ENCODE results near the gene ANP32A.

ANP32A gene

DNA sequence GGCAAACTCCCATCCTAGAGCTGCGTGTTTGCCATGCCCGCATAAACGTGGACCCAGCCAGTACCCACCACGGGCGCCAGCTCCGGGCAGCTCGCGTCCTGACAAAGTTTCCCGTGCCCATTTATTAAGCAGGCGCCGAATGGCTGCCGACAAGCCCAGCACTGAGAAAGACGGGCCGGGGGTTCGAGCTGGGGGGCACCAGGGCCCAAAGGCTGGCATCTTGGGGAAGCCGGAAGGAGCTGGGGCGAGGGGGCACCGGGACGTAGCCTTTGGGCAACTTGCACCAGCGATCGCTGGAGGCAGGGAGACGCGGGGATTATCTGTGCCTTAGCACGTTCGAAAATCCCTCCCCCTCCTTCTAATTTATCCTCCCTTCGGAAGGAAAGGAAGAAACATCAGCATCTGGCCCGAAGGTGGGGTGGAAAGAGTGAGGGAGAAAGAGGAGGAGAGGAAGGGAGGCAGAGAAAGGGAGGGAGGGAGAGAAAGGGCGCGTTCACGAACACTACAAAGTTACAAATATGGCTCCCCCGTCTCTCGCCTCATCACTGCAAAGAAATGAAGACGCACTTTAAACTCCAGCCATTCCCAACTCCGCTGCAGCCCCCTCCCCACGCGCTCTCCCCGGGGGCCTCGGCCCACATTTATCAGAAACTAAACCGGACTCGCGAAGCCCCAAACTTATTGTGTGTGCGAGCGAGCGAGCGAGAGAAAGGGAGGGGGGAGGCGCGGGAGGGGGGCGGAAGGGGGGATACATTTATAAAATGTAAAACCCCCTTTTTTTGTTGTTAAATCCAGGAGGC is 1.0 kb downstream of the ANP32A start:
- H3K27ac ChIP-seq (ENCODE audit: low read depth, low read length): peak overlapping the region; percentile 99
- H3K9me3 ChIP-seq (ENCODE audit: insufficient read depth, low read depth, low read length): no peaks in the 10 kb centered on the region
- peaks cover 35% of the 10 kb centered on the region for H3K27me3 ChIP-seq (ENCODE audit: insufficient read depth, low read length)
- H3K4me1 ChIP-seq (ENCODE audit: insufficient read depth, low read length): peaks cover 45% of the 10 kb centered on the region
- H3K4me3 ChIP-seq (ENCODE audit: low read length): peak overlapping the region; percentile 100
- peaks cover 5% of the 10 kb centered on the region; the same call in 1 of the 2 replicates for H3K36me3 ChIP-seq (ENCODE audit: insufficient read depth, low read length)
- WGBS: under 1% methylated on average over 36 of the region's 48 CpGs
- peak overlapping the region; percentile 97 for H3K9ac ChIP-seq (ENCODE audit: low read depth, low read length)

DNA sequence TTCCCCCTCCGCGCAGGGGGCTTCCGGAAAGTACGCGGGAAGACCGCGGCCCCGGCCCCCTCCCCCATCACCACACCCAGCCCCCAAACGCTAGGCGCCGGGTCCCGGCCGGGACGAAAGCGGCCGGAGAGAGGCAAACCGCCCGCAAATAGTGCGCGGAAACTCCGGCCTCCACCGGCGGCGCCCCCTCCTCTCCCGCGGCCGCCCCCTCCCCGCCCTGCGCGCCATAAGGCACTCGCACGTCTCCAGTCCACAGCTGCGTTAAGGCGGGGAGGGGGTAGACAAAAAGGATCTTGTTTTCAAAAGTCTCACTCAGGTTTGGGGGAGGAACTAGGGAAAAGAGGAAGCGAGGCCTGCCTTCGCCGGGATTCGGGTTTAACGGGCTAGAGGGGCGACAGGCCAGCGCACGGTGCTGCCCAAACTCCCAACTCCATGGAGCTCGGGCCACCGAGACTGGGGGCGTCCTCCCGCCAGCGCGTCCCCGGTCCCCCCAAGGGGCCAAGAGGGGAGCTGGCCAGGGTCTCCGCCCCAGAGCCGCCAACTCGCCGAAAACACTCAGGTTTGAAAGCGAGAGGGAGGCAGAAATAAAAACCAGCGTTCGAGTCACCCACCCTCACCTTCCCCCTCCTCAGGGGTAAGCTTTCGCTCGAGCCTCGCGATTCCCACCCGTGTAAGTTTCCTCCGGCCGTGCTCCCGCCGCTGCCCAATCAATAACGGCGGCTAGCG is 1.8 kb downstream of the ANP32A start:
- Histone ChIP-seq H3K27ac (ENCODE audit: low read depth, low read length) (peak overlapping the region; percentile 99), H3K27me3 (ENCODE audit: insufficient read depth, low read length) (peaks cover 27% of the 10 kb centered on the region), H3K4me1 (ENCODE audit: insufficient read depth, low read length) (peaks cover 45% of the 10 kb centered on the region), H3K9ac (ENCODE audit: low read depth, low read length) (peak overlapping the region; percentile 97), H3K4me3 (ENCODE audit: low read length) (peak overlapping the region; percentile 100), H3K36me3 (ENCODE audit: insufficient read depth, low read length) (peaks cover 5% of the 10 kb centered on the region; the same call in 1 of the 2 replicates), H3K9me3 (ENCODE audit: insufficient read depth, low read depth, low read length) (no peaks in the 10 kb centered on the region)
- under 1% methylated on average over 68 of the region's 68 CpGs for WGBS

DNA sequence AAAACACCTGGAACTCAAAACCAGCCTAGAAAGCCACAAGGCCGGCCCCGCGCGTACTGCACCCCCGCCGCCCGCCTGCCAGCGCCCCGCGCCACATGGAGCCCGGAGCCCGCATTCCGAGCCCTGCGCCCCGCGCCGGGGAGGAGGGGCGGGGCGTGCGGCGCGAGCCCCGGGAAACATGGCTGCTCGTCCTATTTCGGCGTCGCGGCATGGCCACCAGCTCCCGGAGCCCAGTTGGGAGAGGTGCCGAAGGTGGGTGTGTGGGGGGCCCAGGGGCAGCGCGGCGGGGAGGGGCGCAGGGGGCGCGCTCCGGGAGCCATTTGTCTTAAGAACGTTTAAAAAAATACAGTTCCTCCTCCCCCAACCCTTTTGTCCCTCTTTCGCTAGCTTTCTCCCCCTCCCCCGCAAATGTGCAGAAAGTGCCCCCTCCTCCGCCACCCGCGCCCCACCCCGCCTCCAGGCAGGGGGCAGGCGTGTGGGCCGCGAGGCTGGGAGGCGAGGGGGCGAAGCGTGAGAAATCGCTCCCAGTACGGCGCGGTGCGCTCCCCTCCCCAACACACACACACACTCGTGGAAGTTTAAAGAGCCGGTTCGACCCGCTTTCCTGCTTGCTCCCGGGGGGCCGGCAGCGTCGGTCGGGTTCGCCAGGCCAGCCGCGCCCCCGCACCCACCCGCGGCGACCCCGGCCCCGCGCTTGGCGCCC is 2.5 kb downstream of the ANP32A start:
- under 1% methylated on average over 74 of the region's 75 CpGs for WGBS

DNA sequence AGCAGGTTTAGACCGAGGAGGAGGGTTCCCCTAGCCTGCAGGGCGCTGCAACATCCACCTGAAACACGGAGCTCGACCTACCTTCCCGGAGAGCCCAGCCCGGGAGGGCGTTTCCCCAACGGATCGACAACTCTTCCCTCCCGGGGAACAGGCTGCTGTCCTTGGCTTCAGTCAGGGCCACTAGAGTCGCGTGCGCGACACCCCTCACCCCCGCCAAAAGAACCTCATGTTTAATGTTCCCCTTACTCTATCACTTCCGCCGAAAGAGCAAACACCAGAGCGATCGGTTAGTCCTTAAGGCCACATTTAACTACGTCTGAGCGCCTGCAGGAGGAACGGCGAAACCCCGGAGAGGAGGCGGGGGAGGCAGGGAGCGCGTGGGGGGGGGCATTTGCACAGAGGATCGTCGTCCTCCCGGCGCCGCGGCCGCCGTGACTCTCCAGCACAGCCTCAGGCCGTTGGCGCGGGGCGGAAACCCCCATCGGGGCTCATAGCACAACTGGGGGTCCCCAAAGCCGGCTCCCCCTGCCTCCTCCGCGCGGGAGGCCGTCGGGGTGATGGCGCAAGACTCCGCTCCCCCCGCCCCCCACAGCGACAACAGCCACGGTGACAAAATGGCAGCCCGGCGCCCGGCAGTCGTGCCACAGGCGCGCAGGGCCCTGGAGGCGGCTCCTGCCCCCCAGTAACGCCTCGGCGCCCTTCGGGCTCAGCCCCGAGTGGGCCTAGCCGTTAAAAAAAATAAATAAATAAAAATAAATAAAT is 3.2 kb downstream of the ANP32A start:
- Histone ChIP-seq H3K36me3 (ENCODE audit: insufficient read depth, low read length) (peaks cover 5% of the 10 kb centered on the region; the same call in 1 of the 2 replicates), H3K9ac (ENCODE audit: low read depth, low read length) (peak overlapping the region; percentile 97), H3K4me3 (ENCODE audit: low read length) (peak overlapping the region; percentile 100), H3K9me3 (ENCODE audit: insufficient read depth, low read depth, low read length) (no peaks in the 10 kb centered on the region), H3K27me3 (ENCODE audit: insufficient read depth, low read length) (peaks cover 13% of the 10 kb centered on the region), H3K27ac (ENCODE audit: low read depth, low read length) (peak overlapping the region; percentile 99), H3K4me1 (ENCODE audit: insufficient read depth, low read length) (peaks cover 42% of the 10 kb centered on the region)
- under 1% methylated on average over 62 of the region's 64 CpGs for WGBS

More for the DNA sequence above, 2.5 kb downstream of the ANP32A start:
- H3K27me3 ChIP-seq (ENCODE audit: insufficient read depth, low read length): peaks cover 20% of the 10 kb centered on the region
- peak overlapping the region; percentile 100 for H3K4me3 ChIP-seq (ENCODE audit: low read length)
- H3K9ac ChIP-seq (ENCODE audit: low read depth, low read length): peak overlapping the region; percentile 97
- peaks cover 42% of the 10 kb centered on the region for H3K4me1 ChIP-seq (ENCODE audit: insufficient read depth, low read length)
- H3K27ac ChIP-seq (ENCODE audit: low read depth, low read length): peak overlapping the region; percentile 99
- peaks cover 5% of the 10 kb centered on the region; the same call in 1 of the 2 replicates for H3K36me3 ChIP-seq (ENCODE audit: insufficient read depth, low read length)
- H3K9me3 ChIP-seq (ENCODE audit: insufficient read depth, low read depth, low read length): no peaks in the 10 kb centered on the region

DNA sequence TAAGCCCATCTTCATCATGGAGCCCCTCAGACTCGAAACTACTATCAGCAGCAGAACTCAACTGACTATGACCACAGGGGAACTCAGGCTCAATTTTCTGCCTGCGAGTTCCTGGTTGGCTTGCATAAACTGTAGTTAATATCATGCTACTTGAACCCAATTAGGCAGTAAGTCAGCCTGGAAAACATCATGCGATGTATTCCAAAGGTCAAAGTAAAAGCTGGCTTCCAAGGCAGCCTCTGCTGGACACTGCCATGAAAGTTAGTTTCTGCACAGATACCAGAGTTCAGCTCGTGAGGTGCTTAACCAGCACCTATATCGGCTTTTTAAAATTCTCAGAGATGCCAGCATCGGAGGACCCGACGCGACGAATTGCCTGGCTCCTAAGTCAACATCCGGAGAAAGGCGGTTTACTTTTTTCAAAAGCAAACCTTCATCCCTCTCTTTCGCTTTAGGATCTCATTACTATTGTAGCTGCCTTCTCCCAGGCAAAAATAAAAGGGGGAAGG is 3.8 kb downstream of the ANP32A start:
- H3K4me3 ChIP-seq (ENCODE audit: low read length): peak overlapping the region; percentile 100
- peak overlapping the region; percentile 97 for H3K9ac ChIP-seq (ENCODE audit: low read depth, low read length)
- H3K27me3 ChIP-seq (ENCODE audit: insufficient read depth, low read length): peaks cover 6% of the 10 kb centered on the region
- H3K9me3 ChIP-seq (ENCODE audit: insufficient read depth, low read depth, low read length): no peaks in the 10 kb centered on the region
- H3K4me1 ChIP-seq (ENCODE audit: insufficient read depth, low read length): peaks cover 36% of the 10 kb centered on the region
- peaks cover 5% of the 10 kb centered on the region; the same call in 1 of the 2 replicates for H3K36me3 ChIP-seq (ENCODE audit: insufficient read depth, low read length)
- 16% methylated on average over 13 of the region's 13 CpGs for WGBS
- H3K27ac ChIP-seq (ENCODE audit: low read depth, low read length): peak overlapping the region; percentile 99; the same call in 1 of the 2 replicates

DNA sequence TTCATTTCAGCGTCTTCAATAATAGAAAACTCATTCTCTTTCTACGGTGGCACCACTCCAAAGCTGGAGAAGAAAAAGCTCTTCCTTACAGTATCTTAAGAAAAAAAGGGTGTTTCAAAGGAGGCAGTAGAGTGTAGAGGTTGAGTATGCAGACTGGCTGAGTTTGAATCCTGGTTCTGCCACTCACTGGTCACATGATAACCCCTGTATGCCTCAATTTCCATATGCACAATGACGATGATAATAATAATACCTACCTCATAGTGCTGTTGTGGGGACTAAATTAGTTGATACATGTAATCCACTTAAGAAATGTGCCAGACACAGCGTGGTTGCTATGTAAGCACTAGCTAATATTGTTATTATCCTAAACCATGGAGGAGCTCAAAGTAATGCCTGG is 4.5 kb downstream of the ANP32A start:
- H3K36me3 ChIP-seq (ENCODE audit: insufficient read depth, low read length): peaks cover 5% of the 10 kb centered on the region; the same call in 1 of the 2 replicates
- H3K27ac ChIP-seq (ENCODE audit: low read depth, low read length): no peak overlapping the region
- peaks cover 34% of the 10 kb centered on the region for H3K4me1 ChIP-seq (ENCODE audit: insufficient read depth, low read length)
- 86% methylated on average over 3 of the region's 4 CpGs for WGBS
- no peaks in the 10 kb centered on the region; the same call in 1 of the 2 replicates for H3K27me3 ChIP-seq (ENCODE audit: insufficient read depth, low read length)
- H3K9ac ChIP-seq (ENCODE audit: low read depth, low read length): no peak overlapping the region
- H3K9me3 ChIP-seq (ENCODE audit: insufficient read depth, low read depth, low read length): no peaks in the 10 kb centered on the region
- peak overlapping the region; percentile 100; the same call in 1 of the 2 replicates for H3K4me3 ChIP-seq (ENCODE audit: low read length)

DNA sequence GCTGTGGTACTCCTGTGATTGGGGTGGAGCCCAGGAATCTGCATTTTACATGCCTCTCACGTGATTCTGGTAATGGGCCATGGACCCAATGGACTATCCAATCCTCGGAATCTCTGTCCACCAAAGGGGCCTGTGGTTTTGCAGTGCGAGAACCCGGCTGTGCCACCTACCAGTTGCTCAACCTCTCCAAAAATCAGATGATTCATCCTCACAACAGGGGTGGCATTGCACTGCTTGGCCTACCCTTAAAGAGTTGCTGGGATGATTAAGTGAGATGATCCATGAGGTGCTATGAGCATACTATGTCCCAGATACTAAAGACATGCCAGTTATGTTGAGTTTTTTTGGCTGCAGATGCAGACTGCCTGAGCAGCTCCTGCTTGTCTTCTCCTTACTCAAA is 5.1 kb downstream of the ANP32A start:
- Histone ChIP-seq H3K27ac (ENCODE audit: low read depth, low read length) (no peak overlapping the region), H3K4me3 (ENCODE audit: low read length) (no peak overlapping the region), H3K36me3 (ENCODE audit: insufficient read depth, low read length) (peaks cover 5% of the 10 kb centered on the region; the same call in 1 of the 2 replicates), H3K9ac (ENCODE audit: low read depth, low read length) (no peak overlapping the region), H3K9me3 (ENCODE audit: insufficient read depth, low read depth, low read length) (no peaks in the 10 kb centered on the region), H3K4me1 (ENCODE audit: insufficient read depth, low read length) (peaks cover 34% of the 10 kb centered on the region), H3K27me3 (ENCODE audit: insufficient read depth, low read length) (no peaks in the 10 kb centered on the region)
- WGBS: 68% methylated on average over 4 of the region's 4 CpGs

DNA sequence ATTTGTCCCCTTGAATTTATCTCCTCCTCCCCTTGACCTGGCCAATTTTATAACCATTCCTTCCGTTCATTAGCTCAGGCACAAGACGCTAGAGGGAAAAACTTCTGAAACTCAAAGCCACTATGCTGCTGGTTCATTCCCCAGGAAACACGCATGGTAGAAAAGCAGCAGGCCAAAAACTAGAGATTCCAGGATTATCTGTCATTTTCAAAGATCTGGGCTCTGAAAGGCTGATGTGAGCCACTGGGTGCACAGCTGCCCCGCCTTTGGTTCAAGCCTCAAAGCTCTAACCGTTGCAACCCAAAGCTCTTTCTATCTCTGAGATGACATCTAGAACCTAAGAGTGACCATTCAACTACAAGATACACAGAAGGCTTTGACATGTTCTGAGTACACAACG is 6.1 kb downstream of the ANP32A start:
- peaks cover 8% of the 10 kb centered on the region; the same call in 1 of the 2 replicates for H3K36me3 ChIP-seq (ENCODE audit: insufficient read depth, low read length)
- peaks cover 38% of the 10 kb centered on the region for H3K4me1 ChIP-seq (ENCODE audit: insufficient read depth, low read length)
- H3K9ac ChIP-seq (ENCODE audit: low read depth, low read length): no peak overlapping the region
- no peak overlapping the region for H3K4me3 ChIP-seq (ENCODE audit: low read length)
- WGBS: 90% methylated on average over 6 of the region's 6 CpGs
- no peak overlapping the region for H3K27ac ChIP-seq (ENCODE audit: low read depth, low read length)
- H3K27me3 ChIP-seq (ENCODE audit: insufficient read depth, low read length): no peaks in the 10 kb centered on the region
- H3K9me3 ChIP-seq (ENCODE audit: insufficient read depth, low read depth, low read length): no peaks in the 10 kb centered on the region

DNA sequence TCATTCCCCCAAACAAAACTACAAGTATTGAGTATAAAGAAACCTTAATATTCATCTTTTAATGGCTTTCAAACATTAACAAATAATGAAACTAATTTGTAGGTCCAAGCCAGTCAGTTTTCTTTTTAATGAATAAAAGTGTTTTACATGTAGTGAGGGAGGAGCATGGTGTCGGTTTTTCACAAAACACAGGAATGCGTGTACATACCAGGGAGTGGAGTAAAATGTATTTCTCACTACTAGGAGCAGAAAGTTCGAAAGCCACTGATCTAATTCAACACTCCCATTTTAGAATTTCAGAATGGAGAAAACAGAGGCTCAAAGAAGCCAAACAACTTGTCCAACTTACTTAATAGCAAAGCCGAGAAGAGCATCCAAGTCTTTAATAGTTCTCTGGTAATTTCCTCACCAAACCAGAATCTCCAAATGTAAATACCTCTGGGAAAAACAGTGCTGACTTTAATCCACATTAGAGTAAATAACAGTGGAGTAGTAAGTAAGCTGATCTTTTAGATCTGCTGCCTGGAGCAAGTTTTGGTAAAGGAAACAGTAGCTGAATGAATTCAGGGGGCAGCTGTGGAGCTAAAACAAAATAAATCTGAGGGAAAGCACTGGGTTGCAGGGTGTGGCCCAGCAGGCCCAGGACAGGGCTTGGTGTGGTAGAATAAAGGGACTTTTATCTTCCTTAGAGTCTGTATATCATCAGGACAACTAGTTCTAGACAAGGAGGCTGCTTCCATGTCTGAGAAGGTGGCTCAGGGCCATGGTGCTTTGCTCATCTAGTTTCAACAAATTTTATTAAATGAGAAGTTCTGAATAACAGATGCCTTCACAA is 7.9 kb downstream of the ANP32A start:
- no peak overlapping the region for H3K27ac ChIP-seq (ENCODE audit: low read depth, low read length)

More for the DNA sequence above, 7.9 kb downstream of the ANP32A start:
- Histone ChIP-seq H3K4me1 (ENCODE audit: insufficient read depth, low read length) (peaks cover 55% of the 10 kb centered on the region), H3K9me3 (ENCODE audit: insufficient read depth, low read depth, low read length) (no peaks in the 10 kb centered on the region), H3K4me3 (ENCODE audit: low read length) (no peak overlapping the region), H3K9ac (ENCODE audit: low read depth, low read length) (no peak overlapping the region), H3K36me3 (ENCODE audit: insufficient read depth, low read length) (peaks cover 14% of the 10 kb centered on the region; the same call in 1 of the 2 replicates), H3K27me3 (ENCODE audit: insufficient read depth, low read length) (no peaks in the 10 kb centered on the region)
- 65% methylated on average over 4 of the region's 4 CpGs for WGBS

Measured in HUES64 (cell line).